ENCODE measurements around the gene MAPK9.

GRCh38 chr5:180329606-180330269 lies 37.9 kb upstream of the MAPK9 start:
- TF ChIP-seq POLR2A (IDR thresholded peaks at IDR 0.05) (no peak), CTCF (IDR thresholded peaks at IDR 0.05) (no peak)

Data from thyroid gland (tissue), 4 donors.